ENCODE results near the gene SMS. TPM values are rescaled to one million over a fixed set of nuclear protein-coding genes. Genes with fewer than 3 reads are reported as not detected.

Gene SMS
- total RNA-seq, 1 donor from 2014 or later, result 53.4 TPM

DNA sequence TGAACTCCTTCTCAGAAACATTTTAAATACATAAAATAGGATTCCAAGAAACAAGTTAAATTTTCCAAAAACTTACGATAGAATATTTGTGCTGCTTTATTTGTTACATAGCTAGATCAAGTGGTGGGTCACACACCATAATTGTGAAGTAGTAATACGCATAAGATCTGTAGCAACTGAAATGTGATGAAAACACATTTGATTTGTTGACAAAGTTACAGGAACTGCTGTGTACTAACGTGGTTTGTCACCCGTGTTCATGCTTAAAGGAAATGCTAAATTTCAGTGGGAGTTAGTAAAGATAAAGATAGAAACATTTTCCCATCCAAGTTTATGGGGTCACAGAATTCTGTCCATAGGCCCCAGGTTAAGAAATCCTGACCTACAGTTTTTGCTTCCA lies 57.5 kb downstream of the SMS start:
- ATAC-seq, result no peak
- Histone ChIP-seq H3K4me3 (no peak overlapping the region), H3K36me3 (no peaks in the 10 kb centered on the region), H3K9me3 (no peaks in the 10 kb centered on the region), H3K4me1 (no peaks in the 10 kb centered on the region), H3K27ac (no peak overlapping the region), H3K27me3 (no peaks in the 10 kb centered on the region)
- DNase-seq, result no peak
- intact Hi-C loops (cut with DNase I), result no loop called here
- TF ChIP-seq, protein P1, sequence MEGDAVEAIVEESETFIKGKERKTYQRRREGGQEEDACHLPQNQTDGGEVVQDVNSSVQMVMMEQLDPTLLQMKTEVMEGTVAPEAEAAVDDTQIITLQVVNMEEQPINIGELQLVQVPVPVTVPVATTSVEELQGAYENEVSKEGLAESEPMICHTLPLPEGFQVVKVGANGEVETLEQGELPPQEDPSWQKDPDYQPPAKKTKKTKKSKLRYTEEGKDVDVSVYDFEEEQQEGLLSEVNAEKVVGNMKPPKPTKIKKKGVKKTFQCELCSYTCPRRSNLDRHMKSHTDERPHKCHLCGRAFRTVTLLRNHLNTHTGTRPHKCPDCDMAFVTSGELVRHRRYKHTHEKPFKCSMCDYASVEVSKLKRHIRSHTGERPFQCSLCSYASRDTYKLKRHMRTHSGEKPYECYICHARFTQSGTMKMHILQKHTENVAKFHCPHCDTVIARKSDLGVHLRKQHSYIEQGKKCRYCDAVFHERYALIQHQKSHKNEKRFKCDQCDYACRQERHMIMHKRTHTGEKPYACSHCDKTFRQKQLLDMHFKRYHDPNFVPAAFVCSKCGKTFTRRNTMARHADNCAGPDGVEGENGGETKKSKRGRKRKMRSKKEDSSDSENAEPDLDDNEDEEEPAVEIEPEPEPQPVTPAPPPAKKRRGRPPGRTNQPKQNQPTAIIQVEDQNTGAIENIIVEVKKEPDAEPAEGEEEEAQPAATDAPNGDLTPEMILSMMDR (IDR thresholded peaks at IDR 0.05), result no peak

DNA sequence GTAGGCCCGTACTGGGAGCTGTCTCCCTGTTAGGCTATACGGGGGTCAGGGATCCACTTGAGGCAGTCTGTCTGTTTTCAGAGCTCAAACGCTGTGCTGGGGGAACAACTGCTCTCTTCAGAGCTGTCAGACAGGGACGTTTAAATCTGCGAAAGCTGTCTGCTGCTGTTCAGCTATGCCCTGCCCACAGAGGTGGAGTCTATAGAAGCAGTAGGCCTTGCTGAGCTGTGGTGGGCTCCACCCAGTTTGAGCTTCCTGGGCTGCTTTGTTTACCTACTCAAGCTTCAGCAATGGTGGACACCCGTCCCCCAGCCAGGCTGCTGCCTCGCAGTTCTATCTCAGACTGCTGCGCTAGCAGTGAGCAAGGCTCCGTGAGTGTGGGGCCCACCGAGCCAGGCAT lies 64.4 kb downstream of the SMS start:
- H3K4me1 ChIP-seq, result no peaks in the 10 kb centered on the region
- DNase-seq (no peak), ATAC-seq (no peak)
- no peak overlapping the region for H3K4me3 ChIP-seq
- intact Hi-C loops (cut with DNase I), result no loop called here
- no peaks in the 10 kb centered on the region for H3K9me3 ChIP-seq
- H3K27ac ChIP-seq, result no peak overlapping the region
- H3K27me3 ChIP-seq, result no peaks in the 10 kb centered on the region
- TF ChIP-seq, protein P1 (IDR thresholded peaks at IDR 0.05), result no peak
- H3K36me3 ChIP-seq, result no peaks in the 10 kb centered on the region

DNA sequence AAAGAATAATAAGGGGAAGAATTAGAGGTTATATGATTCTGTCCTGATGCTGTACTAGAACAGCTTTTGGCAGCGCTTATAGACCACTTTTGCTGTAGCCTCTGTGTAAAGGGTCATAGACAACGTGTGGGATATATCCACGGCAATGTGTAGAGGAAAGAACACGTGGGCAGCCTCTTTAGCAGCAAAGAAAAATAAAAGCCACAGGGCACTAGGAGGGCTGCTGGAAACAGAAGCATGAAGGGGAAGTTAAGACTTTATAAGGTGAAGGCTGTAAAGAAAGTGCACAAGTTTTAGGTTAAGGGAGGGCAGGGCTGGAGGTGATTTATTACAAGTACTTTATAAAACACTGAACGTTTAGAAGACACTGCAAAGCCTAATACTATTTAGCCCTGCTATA lies 71.5 kb downstream of the SMS start:
- DNase-seq (no peak), ATAC-seq (peak; percentile 42)
- Histone ChIP-seq H3K4me1 (no peaks in the 10 kb centered on the region), H3K9me3 (no peaks in the 10 kb centered on the region), H3K27ac (no peak overlapping the region), H3K4me3 (no peak overlapping the region), H3K36me3 (no peaks in the 10 kb centered on the region), H3K27me3 (no peaks in the 10 kb centered on the region)
- intact Hi-C loops (cut with DNase I), result no loop called here
- TF ChIP-seq, protein P1 (IDR thresholded peaks at IDR 0.05), result no peak

DNA sequence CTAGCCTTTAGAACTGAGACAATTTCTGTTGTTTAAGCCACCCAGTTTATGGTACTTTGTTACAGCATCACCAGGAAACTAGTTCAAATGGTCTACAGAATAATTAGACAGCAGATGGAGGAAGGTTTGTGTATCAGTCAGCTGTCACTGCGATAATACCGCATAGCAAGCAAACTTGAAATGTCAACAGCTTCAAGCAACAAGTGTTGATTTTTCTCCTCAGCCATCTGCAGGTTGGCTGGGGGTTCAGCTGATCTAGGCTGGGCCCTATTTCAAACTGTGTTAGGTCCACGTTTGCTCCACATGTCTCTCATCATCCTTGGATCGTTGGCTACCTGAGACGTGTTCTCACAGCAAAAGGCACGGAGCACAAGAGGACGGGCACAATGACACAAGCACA lies 72.4 kb downstream of the SMS start:
- no peak overlapping the region for H3K4me3 ChIP-seq
- H3K27ac ChIP-seq, result no peak overlapping the region
- ATAC-seq (no peak), DNase-seq (no peak)
- no peaks in the 10 kb centered on the region for H3K9me3 ChIP-seq
- no peaks in the 10 kb centered on the region for H3K36me3 ChIP-seq
- no peaks in the 10 kb centered on the region for H3K4me1 ChIP-seq
- TF ChIP-seq, protein P1 (IDR thresholded peaks at IDR 0.05), result no peak
- H3K27me3 ChIP-seq, result no peaks in the 10 kb centered on the region
- intact Hi-C loops (cut with DNase I), result no loop called here

DNA sequence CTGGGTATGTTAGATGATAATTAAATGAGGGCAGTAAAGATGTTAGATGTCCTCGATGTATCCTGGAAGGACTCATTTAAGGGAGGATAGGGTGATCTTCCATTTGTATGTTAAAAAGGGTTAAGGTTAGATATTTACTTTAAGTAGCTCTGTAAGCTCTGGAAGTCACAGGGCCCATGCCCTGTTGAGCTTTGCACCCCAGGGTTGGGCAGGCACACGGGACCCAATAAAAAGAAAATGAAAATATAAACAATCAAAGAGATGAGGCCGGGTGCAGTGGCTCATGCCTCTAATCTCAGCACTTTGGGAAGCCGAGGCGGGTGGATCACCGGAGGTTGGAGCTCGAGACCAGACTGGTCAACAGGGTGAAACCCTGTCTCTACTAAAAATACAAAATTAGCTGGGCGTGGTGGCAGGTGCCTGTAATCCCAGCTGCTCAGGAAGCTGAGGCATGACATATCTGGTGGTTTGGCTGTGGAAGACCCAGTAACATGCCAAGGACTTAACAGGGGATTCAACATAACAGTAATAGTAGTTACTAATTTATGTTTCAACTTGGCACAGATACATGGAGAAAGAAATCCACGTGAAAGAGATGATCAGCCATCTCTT lies 74.7 kb downstream of the SMS start:
- Histone ChIP-seq H3K36me3 (no peaks in the 10 kb centered on the region), H3K9me3 (no peaks in the 10 kb centered on the region), H3K27ac (no peak overlapping the region), H3K27me3 (no peaks in the 10 kb centered on the region), H3K4me1 (no peaks in the 10 kb centered on the region), H3K4me3 (no peak overlapping the region)
- DNase-seq (no peak), ATAC-seq (no peak)
- intact Hi-C loops (cut with DNase I), result no loop called here
- TF ChIP-seq, protein P1 (IDR thresholded peaks at IDR 0.05), result no peak

Measured in upper lobe of right lung (tissue), 1 donor.